Pulmonary artery endothelial cell (primary cell): ENCODE measurements around the gene KIRREL1. TPM values are rescaled to one million over a fixed set of nuclear protein-coding genes. Genes with fewer than 3 reads are reported as not detected.

Source experiments
- DNase-seq: peaks from one replicate; pipeline ENCODE4 v3.0.0-alpha.2; 2011; ENCODE audit warnings: low read depth, low spot score
- total RNA-seq: library from RNA; depleted of rRNA; stranded (reverse); fragments of >200 nt; gene quantifications from 2 replicates; pipeline ENCODE4 v1.2.3, GENCODE V29; 2014

KIRREL1 gene
- total RNA-seq, 1 donor from 2014 or later = 35.9 TPM

DNA sequence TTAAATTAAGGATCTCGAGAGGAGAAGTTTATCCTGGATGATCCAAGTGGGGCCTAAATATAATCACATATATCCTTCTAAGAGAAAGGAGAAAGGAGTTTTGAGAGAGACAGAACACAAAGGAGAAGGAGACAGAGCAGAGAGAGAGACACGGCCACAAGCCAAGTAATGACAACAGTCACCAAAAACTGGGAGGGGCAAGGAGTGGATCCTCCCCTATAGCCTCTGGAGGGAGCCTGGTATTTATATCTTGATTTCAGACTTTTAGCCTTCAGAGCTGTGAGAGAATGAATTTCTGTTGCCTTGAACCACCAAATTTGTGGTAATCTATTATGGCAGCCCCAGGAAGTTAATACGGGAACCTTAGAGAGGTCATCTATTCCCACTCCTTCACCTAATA lies 137.8 kb downstream of the KIRREL1 start:
- no peak for DNase-seq

DNA sequence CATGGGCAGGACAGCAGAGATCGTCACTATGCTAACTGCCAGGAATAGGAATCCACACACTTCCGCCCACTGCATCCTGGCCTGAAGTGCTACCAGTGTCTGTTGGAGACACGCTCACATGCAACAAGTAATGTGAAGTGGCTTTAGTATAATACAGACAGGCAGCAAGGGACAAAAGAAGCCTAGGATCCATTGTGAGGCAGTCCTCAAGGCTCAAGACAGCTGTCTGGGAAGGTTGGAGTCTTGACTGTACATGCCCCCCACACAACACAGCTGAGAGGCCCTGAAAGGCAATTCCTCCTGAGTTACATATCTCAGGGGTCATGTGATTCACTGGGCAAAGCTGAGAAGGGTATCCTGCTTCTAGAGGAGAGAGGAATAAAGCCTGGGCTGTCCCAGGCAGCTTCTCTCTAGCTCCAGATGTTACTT lies 147.3 kb downstream of the KIRREL1 start:
- no peak for DNase-seq

DNA sequence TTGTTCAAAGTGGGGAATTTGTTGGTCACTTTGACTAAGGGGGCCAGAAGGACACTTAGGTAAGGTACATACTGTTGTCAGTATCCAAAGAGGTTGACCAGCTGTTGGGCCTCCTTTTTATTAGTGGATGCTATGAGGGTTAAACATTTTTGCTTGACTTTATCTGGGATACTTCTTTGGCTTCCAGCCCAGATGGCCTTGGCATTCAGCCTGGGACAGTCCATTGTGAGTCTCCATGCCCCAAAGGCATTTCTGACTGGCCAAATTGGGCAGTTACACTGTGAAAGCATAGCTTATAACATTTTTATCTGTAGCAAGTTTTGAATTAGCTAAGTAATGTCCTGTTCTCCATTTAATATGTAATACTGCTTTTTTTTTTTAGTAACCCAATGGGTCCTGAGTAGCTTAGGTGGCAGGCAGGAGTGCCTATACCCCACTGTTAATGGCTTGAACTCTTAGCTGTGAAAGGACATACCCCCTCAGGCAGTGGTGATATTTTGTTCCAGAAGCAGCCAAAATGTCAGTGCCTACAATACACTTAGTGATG lies 151.8 kb downstream of the KIRREL1 start:
- no peak for DNase-seq

DNA sequence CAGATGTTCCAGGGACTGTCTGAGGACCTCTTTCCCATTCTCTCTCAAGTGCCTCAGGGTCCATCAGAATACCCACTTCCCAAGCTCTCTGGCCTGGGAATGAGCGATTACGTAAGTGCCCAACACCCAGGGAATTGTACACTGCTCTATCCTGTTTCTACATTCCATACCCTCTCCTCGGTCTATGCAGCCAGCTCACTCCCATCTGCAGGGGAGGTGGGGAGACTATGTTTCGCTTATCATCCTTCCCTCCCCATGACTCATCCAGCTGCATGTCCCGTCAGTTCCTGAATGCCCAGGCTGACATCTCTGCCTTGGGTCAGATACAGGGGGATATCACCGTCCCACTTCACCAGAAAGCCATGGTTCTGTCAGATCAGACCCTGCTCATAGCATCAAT lies 152.7 kb downstream of the KIRREL1 start:
- DNase-seq = no peak

DNA sequence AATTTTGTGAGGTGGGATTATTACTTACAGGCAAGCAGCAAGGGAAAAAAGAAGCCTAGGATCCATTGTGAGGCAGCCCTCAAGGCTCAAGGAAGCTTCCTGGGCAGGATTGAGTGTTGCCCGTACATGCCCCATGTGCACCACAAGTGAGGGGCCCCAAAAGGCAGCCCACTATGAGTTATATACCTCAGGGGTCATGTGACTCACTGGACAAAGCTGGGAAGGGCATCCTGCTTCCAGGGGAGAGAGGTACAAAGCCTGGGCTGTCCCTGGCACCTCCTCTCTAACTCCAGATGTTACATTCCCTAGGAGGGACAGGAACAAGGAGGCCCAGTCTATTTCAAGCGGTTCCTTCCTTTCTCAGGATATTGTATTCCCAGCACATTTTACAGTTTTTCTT lies 153.3 kb downstream of the KIRREL1 start:
- no peak for DNase-seq

DNA sequence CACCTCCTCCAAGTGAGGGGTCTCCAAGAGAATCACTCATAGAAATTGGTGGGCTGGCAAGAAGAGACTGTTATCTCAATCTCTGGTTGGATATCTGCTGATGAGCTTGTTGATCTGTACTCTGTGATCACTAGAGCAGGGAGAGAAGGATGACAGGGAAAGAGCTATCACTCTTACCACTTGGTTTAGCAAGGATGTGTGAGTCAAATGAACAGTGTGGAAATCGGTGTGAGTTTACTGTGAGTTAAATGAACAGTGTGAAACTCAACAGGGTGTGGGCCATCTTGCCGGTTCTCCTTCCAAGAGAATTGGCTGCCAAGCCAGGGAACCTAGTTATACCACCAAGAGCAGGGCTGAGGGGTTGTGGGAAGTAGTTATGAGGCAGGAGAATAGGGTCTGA lies 154.0 kb downstream of the KIRREL1 start:
- no peak for DNase-seq

DNA sequence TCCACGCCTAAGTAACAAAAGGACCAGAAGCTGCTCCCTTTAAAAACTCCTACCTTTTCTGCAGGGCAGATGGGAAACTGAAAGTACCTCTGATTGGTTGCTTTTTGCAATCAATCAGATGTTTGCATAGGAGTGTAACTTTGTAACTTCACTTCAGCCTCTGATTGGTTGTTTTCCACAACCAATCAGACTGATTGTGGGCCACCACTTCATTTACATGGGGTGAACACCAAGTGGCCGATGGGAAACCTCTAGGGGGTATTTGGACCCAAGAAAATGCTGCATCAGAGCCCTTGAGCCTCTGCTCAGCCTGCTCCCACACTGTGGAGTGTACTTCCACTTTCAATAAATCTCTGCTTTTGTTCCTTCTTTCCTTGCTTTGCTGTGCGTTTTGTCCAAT lies 154.4 kb downstream of the KIRREL1 start:
- DNase-seq = no peak

DNA sequence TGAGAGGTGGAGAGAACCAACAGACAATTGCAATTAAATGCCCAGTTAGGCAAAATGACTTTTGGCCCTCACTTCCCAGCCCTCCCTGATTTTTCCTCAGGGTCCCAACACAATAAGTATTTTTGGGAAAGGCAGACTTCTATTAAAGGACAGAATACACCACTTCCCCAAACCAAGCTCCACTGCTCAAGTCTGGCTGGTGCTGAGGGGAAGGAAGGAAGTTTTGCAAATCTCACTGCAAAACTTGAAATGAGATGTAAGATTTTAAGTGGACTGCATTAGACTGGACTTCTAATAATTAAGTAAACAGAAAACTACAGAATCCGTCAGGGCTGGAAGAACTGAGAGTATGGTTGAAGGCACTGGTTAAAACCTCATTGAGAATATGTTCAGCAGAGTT lies 155.0 kb downstream of the KIRREL1 start:
- no peak for DNase-seq

DNA sequence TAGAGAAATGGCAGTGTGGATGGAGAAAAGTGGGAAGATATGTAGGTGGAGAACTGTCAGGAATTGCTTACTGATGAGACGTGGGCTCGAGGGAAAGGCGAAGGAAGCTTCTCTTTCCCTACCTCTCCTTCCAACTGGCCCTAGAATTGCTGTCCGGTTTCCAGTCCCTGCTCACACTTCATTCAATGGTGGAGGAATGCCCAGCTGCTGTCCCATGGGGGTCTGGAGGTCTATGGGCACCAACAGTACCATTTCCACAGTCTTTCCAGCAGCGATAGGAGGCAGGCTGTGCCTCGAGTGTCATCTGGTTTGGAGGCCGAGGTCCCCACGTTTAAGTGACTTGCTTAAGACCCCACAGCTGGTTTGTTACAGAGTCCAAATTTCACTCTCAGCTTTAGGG lies 155.7 kb downstream of the KIRREL1 start:
- no peak for DNase-seq

Other genes starting within 250 kb of the KIRREL1 start
- gene FCRL2, start 216.5 kb upstream of the KIRREL1 start, total RNA-seq = not detected in 2 replicates
- gene FCRL1, start 173.5 kb upstream of the KIRREL1 start, total RNA-seq = not detected in 2 replicates
- not detected in 2 replicates for gene CD5L, start 151.8 kb upstream of the KIRREL1 start, total RNA-seq
- gene CD1D, start 187.2 kb downstream of the KIRREL1 start, total RNA-seq = not detected in 2 replicates